Mesenchymal stem cell (in vitro differentiated cells and primary cell): ENCODE measurements around the gene CLIP1.

Experiments used
- DNase-seq: peaks from one replicate; pipeline ENCODE4 v3.0.0-alpha.2; 2013
- H2AFZ ChIP-seq: one replicate; pipeline ENCODE4 v1.6.1; 2013; ENCODE audit warnings: low read depth, mild to moderate bottlenecking, control low read depth, inconsistent platforms, low read length, moderate library complexity
- H2AK5ac ChIP-seq: 2 replicates; pipeline ENCODE4 v1.6.1; 2013; ENCODE audit warnings: low read length, moderate library complexity, mild to moderate bottlenecking, inconsistent platforms; ENCODE audit not compliant: severe bottlenecking
- H2BK120ac ChIP-seq: one replicate; pipeline ENCODE4 v1.6.1; 2013; ENCODE audit warnings: low read depth, mild to moderate bottlenecking, inconsistent platforms, low read length, moderate library complexity
- H2BK12ac ChIP-seq, 2 experiments: one replicate each; pipeline ENCODE4 v1.6.1; 2013; ENCODE audit warnings: inconsistent platforms in 2 of 2, low read length in 2 of 2, mild to moderate bottlenecking in 2 of 2, moderate library complexity in 2 of 2, control low read depth in 1 of 2
- H2BK15ac ChIP-seq: one replicate; pipeline ENCODE4 v1.6.1; 2013; ENCODE audit warnings: mild to moderate bottlenecking, low read depth, inconsistent platforms; ENCODE audit not compliant: poor library complexity, severe bottlenecking
- H2BK5ac ChIP-seq: 2 replicates; pipeline ENCODE4 v1.6.1; 2013; ENCODE audit warnings: low read depth, mild to moderate bottlenecking, low read length, control low read depth, inconsistent platforms; ENCODE audit not compliant: poor library complexity, severe bottlenecking
- H3K14ac ChIP-seq, 2 experiments: one replicate each; pipeline ENCODE4 v1.6.1; 2013; ENCODE audit warnings: inconsistent platforms in 2 of 2, low read length in 2 of 2, control low read depth in 1 of 2, mild to moderate bottlenecking in 1 of 2, moderate library complexity in 1 of 2
- H3K18ac ChIP-seq, 2 experiments: one replicate each; pipeline ENCODE4 v1.6.1; 2013; ENCODE audit warnings: inconsistent platforms in 2 of 2, low read length in 2 of 2, control low read depth in 1 of 2, low read depth in 1 of 2, mild to moderate bottlenecking in 1 of 2
- H3K23ac ChIP-seq, 2 experiments: one replicate each; pipeline ENCODE4 v1.6.1; 2013; ENCODE audit warnings: inconsistent platforms in 2 of 2, low read length in 2 of 2, mild to moderate bottlenecking in 2 of 2, moderate library complexity in 2 of 2, control low read depth in 1 of 2
- H3K27ac ChIP-seq: 2 replicates; pipeline ENCODE4 v1.5.1; 2013; ENCODE audit warnings: mild to moderate bottlenecking, moderate library complexity, low read length, control low read depth, inconsistent platforms; ENCODE audit not compliant: poor library complexity, severe bottlenecking
- H3K27me3 ChIP-seq, 2 experiments: 2 replicates each; pipeline versions ENCODE4 v1.6.1 to v1.7.0; 2013; ENCODE audit warnings: low read length in 2 of 2, mild to moderate bottlenecking in 2 of 2, moderate library complexity in 2 of 2, control low read depth in 1 of 2, inconsistent platforms in 1 of 2; ENCODE audit not compliant: control insufficient read depth in 1 of 2, insufficient read depth in 1 of 2
- H3K36me3 ChIP-seq, 2 experiments: 2 replicates each; pipeline versions ENCODE4 v1.6.1 to v1.7.0; 2013; ENCODE audit warnings: low read length in 2 of 2, control low read depth in 1 of 2, inconsistent platforms in 1 of 2, low read depth in 1 of 2, mild to moderate bottlenecking in 1 of 2; ENCODE audit not compliant: insufficient read depth in 2 of 2, control insufficient read depth in 1 of 2
- H3K4ac ChIP-seq, 2 experiments: one replicate each; pipeline ENCODE4 v1.6.1; 2013; ENCODE audit warnings: inconsistent platforms in 2 of 2, low read length in 2 of 2, mild to moderate bottlenecking in 2 of 2, moderate library complexity in 2 of 2, control low read depth in 1 of 2, low read depth in 1 of 2
- H3K4me1 ChIP-seq: 2 replicates; pipeline ENCODE4 v1.6.1; 2013; ENCODE audit warnings: low read depth, low read length, control low read depth; ENCODE audit not compliant: control insufficient read depth, insufficient read depth
- H3K4me2 ChIP-seq: 2 replicates; pipeline ENCODE4 v1.6.1; 2013; ENCODE audit warnings: low read length, mild to moderate bottlenecking, inconsistent platforms; ENCODE audit not compliant: poor library complexity, severe bottlenecking
- H3K4me3 ChIP-seq, 2 experiments: 2 replicates each; pipeline versions ENCODE4 v1.5.1 to v1.7.0; 2013; ENCODE audit warnings: low read length in 2 of 2, mild to moderate bottlenecking in 2 of 2, control low read depth in 1 of 2, low read depth in 1 of 2; ENCODE audit not compliant: insufficient read depth in 1 of 2
- H3K79me1 ChIP-seq: replicated peaks from 2 replicates; pipeline ENCODE4 v1.6.1; 2013; ENCODE audit warnings: mild to moderate bottlenecking, control low read depth, low read length, inconsistent platforms; ENCODE audit not compliant: poor library complexity, severe bottlenecking
- H3K9ac ChIP-seq: 2 replicates; pipeline ENCODE4 v1.7.0; 2013; ENCODE audit warnings: mild to moderate bottlenecking, low read length, moderate library complexity
- H3K9me3 ChIP-seq: 2 replicates; pipeline ENCODE4 v1.7.0; 2013; ENCODE audit warnings: mild to moderate bottlenecking, low read length; ENCODE audit not compliant: control insufficient read depth
- H4K8ac ChIP-seq: one replicate; pipeline ENCODE4 v1.6.1; 2013; ENCODE audit warnings: inconsistent platforms, mild to moderate bottlenecking, low read length, moderate library complexity
- H4K91ac ChIP-seq: one replicate; pipeline ENCODE4 v1.6.1; 2013; ENCODE audit warnings: mild to moderate bottlenecking, low read length, inconsistent platforms
- WGBS: methylation state at CpG from one replicate; pipeline ENCODE4 v1.1.7; 2013; ENCODE audit warnings: mixed read lengths; 5-methylcytosine and 5-hydroxymethylcytosine counted together

Gene CLIP1

GRCh38 chr12:122355706-122356105, 66.8 kb downstream of the CLIP1 start:
- peaks cover 39 to 68% of the 10 kb centered on the region in 2 experiments for H3K36me3 ChIP-seq

GRCh38 chr12:122354958-122355641, 67.4 kb downstream of the CLIP1 start:
- Histone ChIP-seq H2BK120ac (no peak overlapping the region), H3K4me2 (no peak overlapping the region), H3K36me3 (peaks cover 36 to 62% of the 10 kb centered on the region in 2 experiments), H2BK12ac (no peak overlapping the region), H2BK15ac (no peak overlapping the region), H4K91ac (no peak overlapping the region), H3K4ac (no peak overlapping the region), H3K9me3 (no peaks in the 10 kb centered on the region), H2AFZ (no peak overlapping the region), H3K4me3 (no peak overlapping the region), H3K9ac (no peak overlapping the region), H3K27ac (no peak overlapping the region), H3K27me3 (no peaks in the 10 kb centered on the region), H3K14ac (no peak overlapping the region), H3K23ac (no peak overlapping the region), H2AK5ac (no peak overlapping the region), H3K18ac (no peak overlapping the region), H2BK5ac (no peak overlapping the region), H4K8ac (no peak overlapping the region), H3K79me1 (peaks cover 11% of the 10 kb centered on the region), H3K4me1 (no peaks in the 10 kb centered on the region)
- WGBS: 95% methylated on average over 24 of the region's 24 CpGs
- no peak for DNase-seq

More at GRCh38 chr12:122355706-122356105, 66.8 kb downstream of the CLIP1 start:
- no peak overlapping the region for H2BK5ac ChIP-seq
- peaks cover 11% of the 10 kb centered on the region for H3K79me1 ChIP-seq
- H3K27me3 ChIP-seq: no peaks in the 10 kb centered on the region
- H3K4me3 ChIP-seq: no peak overlapping the region
- no peaks in the 10 kb centered on the region for H3K9me3 ChIP-seq
- no peak overlapping the region for H4K8ac ChIP-seq
- H3K27ac ChIP-seq: no peak overlapping the region
- no peak overlapping the region for H2AK5ac ChIP-seq
- no peak for DNase-seq
- no peak overlapping the region for H2AFZ ChIP-seq
- no peak overlapping the region for H4K91ac ChIP-seq
- no peak overlapping the region for H2BK120ac ChIP-seq
- H2BK12ac ChIP-seq: no peak overlapping the region
- H3K4me2 ChIP-seq: no peak overlapping the region
- H3K9ac ChIP-seq: no peak overlapping the region
- H3K23ac ChIP-seq: no peak overlapping the region
- no peak overlapping the region for H3K4ac ChIP-seq
- WGBS: 96% methylated on average over 11 of the region's 11 CpGs
- no peaks in the 10 kb centered on the region for H3K4me1 ChIP-seq
- no peak overlapping the region for H3K18ac ChIP-seq
- H2BK15ac ChIP-seq: no peak overlapping the region
- H3K14ac ChIP-seq: no peak overlapping the region

GRCh38 chr12:122352394-122352793, 70.1 kb downstream of the CLIP1 start:
- Histone ChIP-seq H3K4me3 (no peak overlapping the region), H3K4me2 (no peak overlapping the region), H3K79me1 (peaks cover 8% of the 10 kb centered on the region), H2BK12ac (no peak overlapping the region), H2AFZ (no peak overlapping the region), H3K36me3 (peaks cover 36 to 70% of the 10 kb centered on the region in 2 experiments), H2AK5ac (no peak overlapping the region), H3K4me1 (no peaks in the 10 kb centered on the region), H3K27me3 (no peaks in the 10 kb centered on the region), H2BK5ac (no peak overlapping the region), H3K18ac (no peak overlapping the region), H3K9me3 (no peaks in the 10 kb centered on the region), H3K14ac (no peak overlapping the region), H3K4ac (no peak overlapping the region), H2BK15ac (no peak overlapping the region), H3K27ac (no peak overlapping the region), H4K8ac (no peak overlapping the region), H3K9ac (no peak overlapping the region), H3K23ac (no peak overlapping the region), H2BK120ac (no peak overlapping the region), H4K91ac (no peak overlapping the region)
- no peak for DNase-seq
- 97% methylated on average over 7 of the region's 8 CpGs for WGBS

- no peak overlapping the region for H2AFZ ChIP-seq
- H3K4me3 ChIP-seq: no peak overlapping the region
- H2BK120ac ChIP-seq: no peak overlapping the region
- no peak overlapping the region for H3K4me2 ChIP-seq
- H4K91ac ChIP-seq: no peak overlapping the region
- no peaks in the 10 kb centered on the region for H3K9me3 ChIP-seq
- H2BK12ac ChIP-seq: no peak overlapping the region
- H3K36me3 ChIP-seq: peaks cover 39 to 80% of the 10 kb centered on the region in 2 experiments
- WGBS: 91% methylated on average over 7 of the region's 7 CpGs
- no peak overlapping the region for H3K23ac ChIP-seq
- H4K8ac ChIP-seq: no peak overlapping the region
- H3K27ac ChIP-seq: no peak overlapping the region
- H3K4ac ChIP-seq: no peak overlapping the region
- H3K79me1 ChIP-seq: peaks cover 6% of the 10 kb centered on the region
- H3K18ac ChIP-seq: no peak overlapping the region
- H3K27me3 ChIP-seq: no peaks in the 10 kb centered on the region
- no peak overlapping the region for H2BK5ac ChIP-seq
- no peak overlapping the region for H3K14ac ChIP-seq
- peak overlapping the region; percentile 7 for H3K9ac ChIP-seq
- H3K4me1 ChIP-seq: no peaks in the 10 kb centered on the region
- no peak overlapping the region for H2AK5ac ChIP-seq
- DNase-seq: no peak
- H2BK15ac ChIP-seq: no peak overlapping the region
These were observed 72.2 kb downstream of the CLIP1 start for GRCh38 chr12:122350141-122350848.
